ENCODE measurements around the gene SLC26A5. TPM values are rescaled to one million over a fixed set of nuclear protein-coding genes. Genes with fewer than 3 reads are reported as not detected.
"Not testable (repeated sequence)": the region's sequence is repeated elsewhere in the genome, so short reads cannot be mapped to it uniquely, and the experiment has no call there.

SLC26A5 gene, protein sequence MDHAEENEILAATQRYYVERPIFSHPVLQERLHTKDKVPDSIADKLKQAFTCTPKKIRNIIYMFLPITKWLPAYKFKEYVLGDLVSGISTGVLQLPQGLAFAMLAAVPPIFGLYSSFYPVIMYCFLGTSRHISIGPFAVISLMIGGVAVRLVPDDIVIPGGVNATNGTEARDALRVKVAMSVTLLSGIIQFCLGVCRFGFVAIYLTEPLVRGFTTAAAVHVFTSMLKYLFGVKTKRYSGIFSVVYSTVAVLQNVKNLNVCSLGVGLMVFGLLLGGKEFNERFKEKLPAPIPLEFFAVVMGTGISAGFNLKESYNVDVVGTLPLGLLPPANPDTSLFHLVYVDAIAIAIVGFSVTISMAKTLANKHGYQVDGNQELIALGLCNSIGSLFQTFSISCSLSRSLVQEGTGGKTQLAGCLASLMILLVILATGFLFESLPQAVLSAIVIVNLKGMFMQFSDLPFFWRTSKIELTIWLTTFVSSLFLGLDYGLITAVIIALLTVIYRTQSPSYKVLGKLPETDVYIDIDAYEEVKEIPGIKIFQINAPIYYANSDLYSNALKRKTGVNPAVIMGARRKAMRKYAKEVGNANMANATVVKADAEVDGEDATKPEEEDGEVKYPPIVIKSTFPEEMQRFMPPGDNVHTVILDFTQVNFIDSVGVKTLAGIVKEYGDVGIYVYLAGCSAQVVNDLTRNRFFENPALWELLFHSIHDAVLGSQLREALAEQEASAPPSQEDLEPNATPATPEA
- under 1 TPM in 2 of 4 donors, not detected in 2; 0.03 to 0.12 TPM for polyA plus RNA-seq
- long read RNA-seq, donor 1 = 0 reads
- long read RNA-seq, donor 2 = 0 reads
- long read RNA-seq, donor 3 = 0 reads
- long read RNA-seq, donor 4 = 0 reads
- long read RNA-seq, donor 5 = 0 reads
- long read RNA-seq, donor 6 = 0 reads
- long read RNA-seq, donor 7, partial matches to known transcripts = 186 of 186 reads
- long read RNA-seq, donor 7, other reads (novel, unspliced or antisense) = 0 of 186 reads
- long read RNA-seq, donor 8 = 0 reads
- long read RNA-seq, donor 9, partial matches to known transcripts = 8 of 8 reads
- long read RNA-seq, donor 9, other reads (novel, unspliced or antisense) = 0 of 8 reads
- long read RNA-seq, donor 10 = 0 reads

DNA sequence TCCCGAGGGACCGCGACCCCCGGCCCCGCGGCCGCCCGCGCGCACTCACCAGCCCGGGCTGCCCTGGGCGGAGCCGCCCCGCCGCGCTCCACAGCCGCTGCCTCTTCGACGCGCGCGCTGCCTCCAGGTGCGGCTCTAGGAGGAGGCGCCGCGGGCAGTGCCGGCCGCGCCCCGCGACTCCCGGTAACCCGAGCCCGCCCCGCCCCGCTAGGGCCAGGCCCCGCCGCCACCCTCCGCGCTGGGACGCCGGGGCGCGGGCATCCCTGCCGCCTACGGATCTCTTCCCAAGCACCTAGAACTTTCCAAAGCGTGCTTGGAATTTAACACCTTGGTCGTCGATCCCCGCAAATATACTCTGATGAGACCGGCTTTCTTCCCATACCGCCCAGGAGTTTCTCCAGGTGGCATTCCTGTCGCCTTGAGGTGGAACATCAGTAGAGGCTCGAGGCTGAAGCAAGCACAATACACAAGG lies at the start of gene SLC26A5:
Gene SLC26A5 (minus strand): TSS at position 159 of the 472 bp plus-strand sequence. CDS start 24,693 bp downstream, outside the sequence.
- H3K27me3 ChIP-seq (ENCODE audit: control insufficient read depth in 3 of 3, insufficient read depth in 3 of 3, low read length in 3 of 3) = peaks cover 0 to 45% (median 22%) of the 10 kb centered on the region in 3 donors
- FAIRE-seq (no peak), DNase-seq (peak; percentile 63 to 68)
- H3K36me3 ChIP-seq (ENCODE audit: control insufficient read depth in 3 of 3, insufficient read depth in 2 of 3, low read depth in 1 of 3, low read length in 3 of 3) = no peaks in the 10 kb centered on the region
- no peak within 1 kb of the TSS for H3K27ac ChIP-seq (ENCODE audit: low read depth in 1 of 3, low read length in 2 of 3)
- peaks cover 0 to 7% (median 0%) of the 10 kb centered on the region in 3 donors for H3K4me1 ChIP-seq (ENCODE audit: control insufficient read depth in 3 of 3, insufficient read depth in 2 of 3, low read depth in 1 of 3, low read length in 2 of 3)
- 2 to 4% (median 2%) methylated on average over 39 to 54 of the region's 54 CpGs for WGBS, 3 donors
- peak within 1 kb of the TSS in 1 of 3 donors; percentile 42 for H3K4me3 ChIP-seq (ENCODE audit: low read depth in 1 of 3, low read length in 3 of 3)
- H3K9me3 ChIP-seq (ENCODE audit: control insufficient read depth in 2 of 2, insufficient read depth in 1 of 2, low read depth in 1 of 2, low read length in 1 of 2) = no peaks in the 10 kb centered on the region

DNA sequence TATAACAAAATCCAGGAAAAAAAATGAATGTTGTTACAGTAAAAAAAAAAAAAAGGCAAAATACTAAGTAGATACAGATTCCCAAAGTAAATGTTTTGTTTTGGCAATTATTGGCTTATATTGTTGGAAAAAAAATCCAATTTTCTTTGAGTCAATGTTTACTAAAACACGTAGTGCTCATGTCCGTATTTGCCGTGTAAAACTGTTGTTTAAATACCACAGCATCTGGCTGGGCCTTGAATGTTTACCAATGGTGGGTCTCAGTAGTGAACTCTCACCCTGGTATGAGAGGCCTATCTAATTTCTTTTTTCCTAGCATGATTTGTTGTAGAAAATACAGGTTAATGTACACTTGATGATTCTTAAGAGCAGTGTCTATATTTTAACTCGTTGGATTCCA lies 41.4 kb upstream of the SLC26A5 start:
- no peaks in the 10 kb centered on the region for H3K36me3 ChIP-seq (ENCODE audit: control insufficient read depth in 3 of 3, insufficient read depth in 2 of 3, low read depth in 1 of 3, low read length in 3 of 3)
- peaks cover 0 to 1% (median 0%) of the 10 kb centered on the region in 3 donors for H3K27me3 ChIP-seq (ENCODE audit: control insufficient read depth in 3 of 3, insufficient read depth in 3 of 3, low read length in 3 of 3)
- no peaks in the 10 kb centered on the region for H3K9me3 ChIP-seq (ENCODE audit: control insufficient read depth in 2 of 2, insufficient read depth in 1 of 2, low read depth in 1 of 2, low read length in 1 of 2)
- H3K27ac ChIP-seq (ENCODE audit: low read depth in 1 of 3, low read length in 2 of 3) = no peak overlapping the region
- no peak overlapping the region for H3K4me3 ChIP-seq (ENCODE audit: low read depth in 1 of 3, low read length in 3 of 3)
- no peak for FAIRE-seq
- H3K4me1 ChIP-seq (ENCODE audit: control insufficient read depth in 3 of 3, insufficient read depth in 2 of 3, low read depth in 1 of 3, low read length in 2 of 3) = no peaks in the 10 kb centered on the region
- 27 to 54% (median 49%) methylated on average over 4 of the region's 4 CpGs for WGBS, 3 donors
- peak; percentile 16 to 29 for DNase-seq

DNA sequence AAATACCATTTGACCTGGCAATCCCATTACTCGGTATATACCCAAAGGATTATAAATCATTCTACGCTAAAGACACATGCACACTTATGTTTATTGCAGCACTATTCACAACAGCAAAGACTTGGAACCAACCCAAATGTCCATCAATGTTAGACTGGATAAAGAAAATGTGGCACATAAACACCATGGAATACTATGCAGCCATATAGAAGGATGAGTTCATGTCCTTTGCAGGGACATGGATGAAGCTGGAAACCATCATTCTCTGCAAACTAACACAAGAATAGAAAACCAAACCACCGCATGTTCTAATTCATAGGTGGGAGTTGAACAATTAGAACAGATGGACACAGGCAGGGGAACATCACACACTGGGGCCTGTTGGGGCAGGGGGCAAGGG lies 40.9 kb upstream of the SLC26A5 start:
- H3K4me3 ChIP-seq (ENCODE audit: low read depth in 1 of 3, low read length in 3 of 3); H3K36me3 ChIP-seq (ENCODE audit: control insufficient read depth in 3 of 3, insufficient read depth in 2 of 3, low read depth in 1 of 3, low read length in 3 of 3); DNase-seq; H3K4me1 ChIP-seq (ENCODE audit: control insufficient read depth in 3 of 3, insufficient read depth in 2 of 3, low read depth in 1 of 3, low read length in 2 of 3); FAIRE-seq; H3K27me3 ChIP-seq (ENCODE audit: control insufficient read depth in 3 of 3, insufficient read depth in 3 of 3, low read length in 3 of 3); H3K9me3 ChIP-seq (ENCODE audit: control insufficient read depth in 2 of 2, insufficient read depth in 1 of 2, low read depth in 1 of 2, low read length in 1 of 2); H3K27ac ChIP-seq (ENCODE audit: low read depth in 1 of 3, low read length in 2 of 3): not testable (repeated sequence)
- 79 to 94% (median 89%) methylated on average over 3 of the region's 3 CpGs for WGBS, 3 donors

GRCh38 chr7:103480771-103481170 lies 34.8 kb upstream of the SLC26A5 start:
- Histone ChIP-seq H3K27ac (ENCODE audit: low read depth in 1 of 3, low read length in 2 of 3) (no peak overlapping the region), H3K4me1 (ENCODE audit: control insufficient read depth in 3 of 3, insufficient read depth in 2 of 3, low read depth in 1 of 3, low read length in 2 of 3) (no peaks in the 10 kb centered on the region), H3K27me3 (ENCODE audit: control insufficient read depth in 3 of 3, insufficient read depth in 3 of 3, low read length in 3 of 3) (peaks cover 0 to 2% (median 2%) of the 10 kb centered on the region in 3 donors), H3K4me3 (ENCODE audit: low read depth in 1 of 3, low read length in 3 of 3) (no peak overlapping the region), H3K9me3 (ENCODE audit: control insufficient read depth in 2 of 2, insufficient read depth in 1 of 2, low read depth in 1 of 2, low read length in 1 of 2) (no peaks in the 10 kb centered on the region), H3K36me3 (ENCODE audit: control insufficient read depth in 3 of 3, insufficient read depth in 2 of 3, low read depth in 1 of 3, low read length in 3 of 3) (no peaks in the 10 kb centered on the region)
- no peak for FAIRE-seq
- no peak for DNase-seq
- 64 to 72% (median 72%) methylated on average over 2 of the region's 2 CpGs for WGBS, 3 donors

GRCh38 chr7:103474956-103475355 lies 28.9 kb upstream of the SLC26A5 start:
- 19 to 29% (median 25%) methylated on average over 5 of the region's 5 CpGs for WGBS, 3 donors
- FAIRE-seq (no peak), DNase-seq (no peak)
- Histone ChIP-seq H3K4me1 (ENCODE audit: control insufficient read depth in 3 of 3, insufficient read depth in 2 of 3, low read depth in 1 of 3, low read length in 2 of 3) (no peaks in the 10 kb centered on the region), H3K36me3 (ENCODE audit: control insufficient read depth in 3 of 3, insufficient read depth in 2 of 3, low read depth in 1 of 3, low read length in 3 of 3) (no peaks in the 10 kb centered on the region), H3K9me3 (ENCODE audit: control insufficient read depth in 2 of 2, insufficient read depth in 1 of 2, low read depth in 1 of 2, low read length in 1 of 2) (no peaks in the 10 kb centered on the region), H3K4me3 (ENCODE audit: low read depth in 1 of 3, low read length in 3 of 3) (no peak overlapping the region), H3K27me3 (ENCODE audit: control insufficient read depth in 3 of 3, insufficient read depth in 3 of 3, low read length in 3 of 3) (no peaks in the 10 kb centered on the region), H3K27ac (ENCODE audit: low read depth in 1 of 3, low read length in 2 of 3) (no peak overlapping the region)

- Histone ChIP-seq H3K27me3 (ENCODE audit: control insufficient read depth in 3 of 3, insufficient read depth in 3 of 3, low read length in 3 of 3) (no peaks in the 10 kb centered on the region), H3K36me3 (ENCODE audit: control insufficient read depth in 3 of 3, insufficient read depth in 2 of 3, low read depth in 1 of 3, low read length in 3 of 3) (no peaks in the 10 kb centered on the region), H3K9me3 (ENCODE audit: control insufficient read depth in 2 of 2, insufficient read depth in 1 of 2, low read depth in 1 of 2, low read length in 1 of 2) (no peaks in the 10 kb centered on the region), H3K27ac (ENCODE audit: low read depth in 1 of 3, low read length in 2 of 3) (no peak overlapping the region), H3K4me3 (ENCODE audit: low read depth in 1 of 3, low read length in 3 of 3) (no peak overlapping the region), H3K4me1 (ENCODE audit: control insufficient read depth in 3 of 3, insufficient read depth in 2 of 3, low read depth in 1 of 3, low read length in 2 of 3) (no peaks in the 10 kb centered on the region)
- no peak for DNase-seq
- 77 to 84% (median 81%) methylated on average over 4 of the region's 4 CpGs for WGBS, 3 donors
- no peak for FAIRE-seq
Measured at GRCh38 chr7:103469095-103469948, 23.3 kb upstream of the SLC26A5 start.

- Histone ChIP-seq H3K27ac (ENCODE audit: low read depth in 1 of 3, low read length in 2 of 3) (no peak overlapping the region), H3K4me3 (ENCODE audit: low read depth in 1 of 3, low read length in 3 of 3) (no peak overlapping the region), H3K27me3 (ENCODE audit: control insufficient read depth in 3 of 3, insufficient read depth in 3 of 3, low read length in 3 of 3) (no peaks in the 10 kb centered on the region), H3K4me1 (ENCODE audit: control insufficient read depth in 3 of 3, insufficient read depth in 2 of 3, low read depth in 1 of 3, low read length in 2 of 3) (no peaks in the 10 kb centered on the region), H3K36me3 (ENCODE audit: control insufficient read depth in 3 of 3, insufficient read depth in 2 of 3, low read depth in 1 of 3, low read length in 3 of 3) (no peaks in the 10 kb centered on the region), H3K9me3 (ENCODE audit: control insufficient read depth in 2 of 2, insufficient read depth in 1 of 2, low read depth in 1 of 2, low read length in 1 of 2) (no peaks in the 10 kb centered on the region)
- DNase-seq (no peak), FAIRE-seq (no peak)
- 46 to 50% (median 50%) methylated on average over 3 of the region's 3 CpGs for WGBS, 3 donors
Measured at GRCh38 chr7:103466814-103467213, 20.8 kb upstream of the SLC26A5 start.
